ENCODE data around the gene BMP8A. TPM values are rescaled to one million over a fixed set of nuclear protein-coding genes. Genes with fewer than 3 reads are reported as not detected.
A peak's percentile ranks its signal among the peaks of the same experiment; 100 is the strongest.
"Not testable (repeated sequence)": the region's sequence is repeated elsewhere in the genome, so short reads cannot be mapped to it uniquely, and the experiment has no call there.

The BMP8A gene
- total RNA-seq, 1 donor from 2014 or later = 0.16 TPM

DNA sequence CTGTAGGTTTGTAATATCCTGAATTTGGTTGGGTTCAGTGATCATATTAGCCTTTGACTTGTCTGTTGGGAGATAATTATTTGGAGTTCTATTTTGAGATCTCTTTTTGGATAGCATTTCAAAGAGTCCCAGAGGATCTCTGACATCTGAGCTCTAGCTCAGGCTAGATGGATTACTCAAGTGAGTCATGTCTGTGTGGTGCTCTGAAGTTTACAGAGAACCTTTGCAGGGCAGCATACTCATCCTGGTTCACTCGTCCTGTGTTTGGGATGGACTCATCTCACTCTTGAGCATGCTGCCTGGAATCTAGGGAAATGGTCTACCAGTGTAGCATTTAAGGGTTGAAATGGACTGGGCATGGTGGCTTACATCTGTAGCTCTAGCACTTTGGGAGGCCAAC, 29.4 kb upstream of the BMP8A start:
- no peaks in the 10 kb centered on the region for H3K9me3 ChIP-seq (replicated peaks)
- H3K27me3 ChIP-seq (ENCODE audit: low read depth) = no peaks in the 10 kb centered on the region
- H3K4me3 ChIP-seq = no peak overlapping the region
- H3K27ac ChIP-seq (replicated peaks) = no peak overlapping the region
- intact Hi-C loops (cut with micrococcal nuclease) = no loop called here
- TF ChIP-seq, protein P1, sequence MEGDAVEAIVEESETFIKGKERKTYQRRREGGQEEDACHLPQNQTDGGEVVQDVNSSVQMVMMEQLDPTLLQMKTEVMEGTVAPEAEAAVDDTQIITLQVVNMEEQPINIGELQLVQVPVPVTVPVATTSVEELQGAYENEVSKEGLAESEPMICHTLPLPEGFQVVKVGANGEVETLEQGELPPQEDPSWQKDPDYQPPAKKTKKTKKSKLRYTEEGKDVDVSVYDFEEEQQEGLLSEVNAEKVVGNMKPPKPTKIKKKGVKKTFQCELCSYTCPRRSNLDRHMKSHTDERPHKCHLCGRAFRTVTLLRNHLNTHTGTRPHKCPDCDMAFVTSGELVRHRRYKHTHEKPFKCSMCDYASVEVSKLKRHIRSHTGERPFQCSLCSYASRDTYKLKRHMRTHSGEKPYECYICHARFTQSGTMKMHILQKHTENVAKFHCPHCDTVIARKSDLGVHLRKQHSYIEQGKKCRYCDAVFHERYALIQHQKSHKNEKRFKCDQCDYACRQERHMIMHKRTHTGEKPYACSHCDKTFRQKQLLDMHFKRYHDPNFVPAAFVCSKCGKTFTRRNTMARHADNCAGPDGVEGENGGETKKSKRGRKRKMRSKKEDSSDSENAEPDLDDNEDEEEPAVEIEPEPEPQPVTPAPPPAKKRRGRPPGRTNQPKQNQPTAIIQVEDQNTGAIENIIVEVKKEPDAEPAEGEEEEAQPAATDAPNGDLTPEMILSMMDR (IDR thresholded peaks at IDR 0.05; ENCODE audit: borderline replicate concordance) = no peak
- H3K36me3 ChIP-seq = peaks cover 100% of the 10 kb centered on the region
- no peak for DNase-seq
- peaks cover 8% of the 10 kb centered on the region for H3K4me1 ChIP-seq

DNA sequence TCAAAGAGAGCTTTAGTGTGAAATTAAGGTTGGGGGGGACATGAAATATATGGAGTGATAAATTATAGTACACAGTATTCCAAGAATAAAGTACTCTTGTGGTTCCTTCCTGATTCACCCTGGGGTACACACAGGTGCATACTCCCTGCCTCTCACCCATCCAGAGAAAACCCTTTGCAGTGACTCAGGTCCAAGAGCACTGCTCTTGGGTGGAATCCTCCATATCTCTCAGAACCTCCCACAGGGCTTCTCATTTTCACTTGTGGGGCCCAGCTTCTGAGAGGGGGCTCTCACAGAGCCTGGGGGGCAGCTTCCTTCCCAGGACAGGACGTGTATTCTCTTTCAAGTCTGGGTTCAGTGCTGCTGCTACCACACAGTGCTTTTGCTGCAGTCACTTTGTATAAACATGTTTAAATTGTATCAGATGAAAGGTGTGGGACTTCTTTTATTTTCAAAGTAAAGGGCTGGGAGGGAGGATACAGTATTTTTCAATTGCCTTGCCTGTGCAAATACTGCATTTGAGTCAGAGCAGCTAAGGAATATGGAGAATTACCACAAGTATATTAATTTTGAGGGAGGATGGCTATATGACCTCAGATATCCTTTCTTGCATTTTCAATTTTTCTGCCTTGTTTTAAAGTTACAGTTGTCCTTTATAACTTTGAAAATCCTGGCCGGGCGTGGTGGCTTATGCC, 24.9 kb upstream of the BMP8A start:
- Histone ChIP-seq H3K36me3 (peaks cover 100% of the 10 kb centered on the region), H3K27ac (replicated peaks) (no peak overlapping the region), H3K27me3 (ENCODE audit: low read depth) (no peaks in the 10 kb centered on the region), H3K4me3 (no peak overlapping the region), H3K4me1 (peaks cover 25% of the 10 kb centered on the region), H3K9me3 (replicated peaks) (no peaks in the 10 kb centered on the region)
- intact Hi-C loops (cut with micrococcal nuclease) = no loop called here
- no peak for DNase-seq
- TF ChIP-seq, protein P1 (IDR thresholded peaks at IDR 0.05; ENCODE audit: borderline replicate concordance) = no peak

DNA sequence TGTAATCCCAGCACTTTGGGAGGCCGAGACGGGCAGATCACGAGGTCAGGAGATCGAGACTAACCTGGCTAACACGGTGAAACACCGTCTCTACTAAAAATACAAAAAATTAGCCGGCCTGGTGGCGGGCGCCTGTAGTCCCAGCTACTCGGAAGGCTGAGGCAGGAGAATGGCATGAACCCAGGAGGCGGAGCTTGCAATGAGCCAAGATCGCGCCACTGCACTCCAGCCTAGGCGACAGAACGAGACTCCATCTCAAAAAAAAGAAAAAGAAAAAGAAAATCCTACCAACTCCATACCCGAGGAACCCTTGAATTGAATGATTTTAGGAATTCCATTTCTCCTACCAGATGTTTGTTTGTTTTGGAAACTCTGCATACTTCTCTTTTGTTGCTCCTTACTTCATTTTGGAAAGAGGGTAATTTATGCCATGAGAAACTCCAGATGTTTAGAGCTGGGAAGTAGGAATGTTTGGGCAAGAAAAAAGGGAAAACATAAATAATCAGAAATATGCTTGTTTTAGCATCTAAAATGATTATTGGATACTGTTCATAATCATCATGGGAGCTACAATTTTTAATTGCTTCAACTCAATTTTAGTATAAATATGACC, 24.2 kb upstream of the BMP8A start:
- H3K4me1 ChIP-seq = peaks cover 25% of the 10 kb centered on the region
- intact Hi-C loops (cut with micrococcal nuclease); H3K4me3 ChIP-seq; DNase-seq; H3K9me3 ChIP-seq (replicated peaks); H3K27ac ChIP-seq (replicated peaks); H3K27me3 ChIP-seq (ENCODE audit: low read depth): not testable (repeated sequence)
- H3K36me3 ChIP-seq = peaks cover 100% of the 10 kb centered on the region

DNA sequence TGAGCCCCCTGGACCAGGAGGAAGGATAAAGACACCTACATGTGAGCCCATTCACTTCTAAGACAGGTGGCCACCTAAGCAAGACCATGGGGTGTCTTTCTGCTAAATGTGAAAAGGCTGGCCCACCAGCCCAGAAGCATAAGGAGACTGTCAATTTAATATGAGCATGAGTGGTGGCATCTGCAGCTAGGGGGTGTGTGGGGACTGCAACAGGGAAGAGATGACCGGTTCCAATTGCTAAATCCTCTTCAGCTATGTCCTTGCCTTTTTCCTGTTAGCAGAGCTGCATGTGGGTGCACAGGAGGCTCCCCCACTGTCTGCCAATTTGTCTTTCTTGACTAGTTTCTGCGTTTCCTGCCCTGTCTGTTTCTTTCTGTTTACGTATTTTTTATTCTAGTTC, 22.3 kb upstream of the BMP8A start:
- Histone ChIP-seq H3K36me3 (peaks cover 96% of the 10 kb centered on the region), H3K9me3 (replicated peaks) (no peaks in the 10 kb centered on the region), H3K27ac (replicated peaks) (no peak overlapping the region), H3K4me1 (peaks cover 32% of the 10 kb centered on the region), H3K4me3 (no peak overlapping the region), H3K27me3 (ENCODE audit: low read depth) (no peaks in the 10 kb centered on the region)
- DNase-seq = no peak
- TF ChIP-seq, protein P1 (IDR thresholded peaks at IDR 0.05; ENCODE audit: borderline replicate concordance) = peak; percentile 20
- intact Hi-C loops (cut with micrococcal nuclease) = no loop called here

DNA sequence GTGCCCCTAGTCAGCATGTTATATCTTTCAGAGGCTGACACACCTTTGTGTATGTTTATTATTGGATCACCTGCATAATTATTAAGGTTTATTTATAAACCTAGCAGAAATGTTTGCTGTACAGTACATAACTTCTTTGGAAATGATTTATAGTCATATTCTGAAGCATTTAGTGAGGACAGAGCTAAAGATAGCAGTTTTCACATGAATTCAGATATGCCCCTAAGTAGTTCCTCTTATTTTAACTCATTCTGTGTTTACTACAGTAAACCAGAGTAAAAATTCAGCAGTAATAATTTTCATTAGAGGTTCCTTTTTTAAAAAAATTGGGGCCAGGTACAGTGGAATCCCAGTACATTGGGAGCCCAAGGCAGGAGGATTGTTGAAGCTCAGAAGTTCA, 21.4 kb upstream of the BMP8A start:
- Histone ChIP-seq H3K27ac (replicated peaks) (no peak overlapping the region), H3K4me1 (peaks cover 40% of the 10 kb centered on the region), H3K27me3 (ENCODE audit: low read depth) (no peaks in the 10 kb centered on the region), H3K36me3 (peaks cover 94% of the 10 kb centered on the region), H3K4me3 (no peak overlapping the region), H3K9me3 (replicated peaks) (no peaks in the 10 kb centered on the region)
- TF ChIP-seq, protein P1 (IDR thresholded peaks at IDR 0.05; ENCODE audit: borderline replicate concordance) = no peak
- intact Hi-C loops (cut with micrococcal nuclease) = no loop called here
- no peak for DNase-seq

DNA sequence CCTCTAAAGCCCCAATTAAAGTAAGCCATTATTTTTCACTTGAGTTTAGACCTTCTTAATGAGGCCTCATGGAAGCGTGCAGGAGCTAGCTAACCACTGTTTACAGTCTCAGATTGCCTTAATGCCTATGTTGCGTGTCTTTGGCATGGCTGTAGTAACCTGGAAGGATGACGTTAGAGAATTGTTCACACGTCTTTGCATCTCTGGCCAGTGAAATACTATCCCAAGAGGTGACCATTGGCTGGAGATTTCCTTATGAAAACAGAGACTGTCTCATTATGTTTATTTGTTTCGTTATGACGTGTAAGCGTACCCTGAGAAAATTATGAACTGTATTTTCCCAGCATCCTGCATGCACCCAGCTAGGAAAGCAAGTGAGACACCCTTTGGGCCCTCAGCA, 18.6 kb upstream of the BMP8A start:
- Histone ChIP-seq H3K27ac (replicated peaks) (peak overlapping the region; percentile 22), H3K4me3 (no peak overlapping the region), H3K4me1 (peaks cover 32% of the 10 kb centered on the region), H3K27me3 (ENCODE audit: low read depth) (no peaks in the 10 kb centered on the region), H3K9me3 (replicated peaks) (no peaks in the 10 kb centered on the region), H3K36me3 (peaks cover 80% of the 10 kb centered on the region)
- DNase-seq = no peak
- intact Hi-C loops (cut with micrococcal nuclease) = no loop called here
- TF ChIP-seq, protein P1 (IDR thresholded peaks at IDR 0.05; ENCODE audit: borderline replicate concordance) = no peak
